HG03439 (cell line): Measurements from ENCODE around the gene PRKCH.

ENCODE experiments used
- ATAC-seq: cut with Tn5 transposase; IDR thresholded peaks from one replicate; pipeline ENCODE4 v1.9.1; 2021; ENCODE audit warnings: mild to moderate bottlenecking, moderate library complexity; ENCODE audit not compliant: unreplicated experiment

PRKCH gene

GRCh38 chr14:61360796-61361525 lies 39.6 kb downstream of the PRKCH start:
- ATAC-seq: no peak

GRCh38 chr14:61362072-61362750 lies 40.8 kb downstream of the PRKCH start:
- ATAC-seq: no peak

GRCh38 chr14:61364243-61364642 lies 42.9 kb downstream of the PRKCH start:
- ATAC-seq: no peak

- no peak for ATAC-seq
Observed at GRCh38 chr14:61365667-61366212, 44.4 kb downstream of the PRKCH start.

DNA sequence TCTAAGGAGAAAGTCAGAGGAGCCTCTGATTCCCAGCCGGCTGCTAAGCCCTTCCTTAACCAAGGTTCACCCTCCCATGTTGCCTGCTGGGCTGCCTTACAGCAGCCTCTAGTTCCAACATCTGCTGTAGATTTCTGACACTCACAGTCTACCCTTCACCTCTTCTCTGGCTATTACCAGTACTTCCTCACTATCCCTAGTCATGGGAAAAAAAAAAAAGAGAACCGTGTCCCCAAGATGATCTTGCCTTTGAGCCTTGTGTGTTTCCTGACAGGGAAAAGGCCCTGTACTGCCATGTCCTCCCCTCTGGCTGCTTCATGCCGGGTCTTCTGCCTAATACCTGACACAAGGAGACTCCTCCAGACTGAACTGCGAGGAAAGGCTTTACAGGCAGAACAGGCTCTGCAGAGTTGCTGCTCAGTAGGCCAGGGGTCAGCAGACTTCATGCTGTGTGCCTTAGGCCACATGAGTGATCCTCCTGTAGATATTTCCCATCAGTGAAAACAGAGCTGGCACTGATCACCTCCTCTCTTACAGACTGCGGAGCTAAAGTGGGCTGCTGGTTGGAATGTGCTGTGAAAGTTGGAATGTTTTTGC lies 46.8 kb downstream of the PRKCH start:
- ATAC-seq: no peak

GRCh38 chr14:61368781-61369453 lies 47.5 kb downstream of the PRKCH start:
- no peak for ATAC-seq

DNA sequence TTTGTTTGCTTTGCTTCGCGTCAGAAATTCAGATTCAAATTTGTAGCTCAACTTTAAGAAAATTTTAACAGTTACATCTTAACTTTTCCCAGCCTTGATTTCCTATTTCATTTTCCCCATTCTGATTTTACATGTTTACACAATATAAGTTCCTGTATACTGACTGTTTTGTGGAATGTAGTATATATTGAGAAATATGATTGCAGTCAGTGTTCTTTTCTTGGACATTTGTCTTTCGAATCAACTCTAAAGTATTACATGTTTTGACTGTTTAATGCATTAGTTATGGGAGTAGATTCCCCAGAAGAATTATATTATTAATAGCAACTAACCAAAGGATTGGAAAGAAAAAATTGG lies 48.1 kb downstream of the PRKCH start:
- no peak for ATAC-seq

DNA sequence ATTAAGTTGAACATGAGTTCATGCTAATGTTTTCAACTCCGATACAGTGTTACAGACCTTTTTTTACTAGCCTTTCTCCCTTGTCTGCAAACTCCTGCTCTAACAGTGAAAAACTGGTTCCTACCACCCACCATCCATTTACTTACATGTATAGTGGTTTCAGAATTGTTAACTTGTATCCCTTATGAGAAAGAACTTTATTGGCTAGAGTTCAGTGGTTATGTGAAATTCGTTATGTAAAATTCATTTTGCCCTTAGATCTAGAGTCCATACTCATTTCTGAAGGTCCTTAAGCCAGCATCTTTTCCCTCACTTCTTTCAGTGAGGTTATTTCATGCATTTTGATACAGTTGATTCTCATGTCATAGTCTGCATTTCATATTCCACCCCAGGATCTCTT lies 51.0 kb downstream of the PRKCH start:
- ATAC-seq: no peak

GRCh38 chr14:61372842-61373555 lies 51.6 kb downstream of the PRKCH start:
- ATAC-seq: no peak

GRCh38 chr14:61374284-61374683 lies 52.9 kb downstream of the PRKCH start:
- no peak for ATAC-seq

DNA sequence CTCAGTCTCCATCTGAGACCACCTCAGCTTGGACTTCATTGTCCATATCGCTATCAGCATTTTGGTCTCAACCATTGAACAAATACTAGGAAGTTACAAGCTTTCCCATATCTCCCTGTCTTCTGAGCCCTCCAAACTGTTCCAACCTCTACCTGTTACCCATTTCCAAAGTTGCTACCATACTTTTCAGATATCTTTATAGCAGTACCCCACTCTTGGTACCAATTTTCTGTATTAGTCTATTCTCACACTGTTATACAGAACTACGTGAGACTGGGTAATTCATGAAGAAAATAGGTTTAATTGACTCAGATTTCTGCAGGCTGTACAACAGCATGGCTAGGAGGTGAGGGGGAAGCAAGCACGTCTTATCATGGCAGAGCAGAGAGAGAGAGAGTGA lies 53.8 kb downstream of the PRKCH start:
- ATAC-seq: no peak

- ATAC-seq: no peak
Observed at GRCh38 chr14:61376314-61376713, 54.9 kb downstream of the PRKCH start.

DNA sequence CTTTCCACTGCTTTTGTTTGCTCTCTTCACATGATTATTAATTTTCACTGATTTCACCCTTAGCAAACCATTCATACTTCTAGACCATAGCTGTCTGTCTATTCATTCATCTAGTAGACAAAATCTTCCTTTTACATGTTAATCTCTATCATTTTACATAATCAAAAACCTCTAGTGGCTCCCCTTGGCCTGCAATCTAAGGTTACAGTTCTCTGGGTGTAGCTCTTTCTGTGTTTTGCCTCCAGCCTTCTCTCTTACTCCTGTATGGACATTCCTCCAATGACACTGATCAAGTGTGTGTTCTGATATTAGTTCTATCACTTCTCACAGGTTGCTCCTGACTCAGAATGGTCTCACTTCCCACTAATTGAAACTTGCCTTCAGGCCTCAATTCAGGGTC lies 56.4 kb downstream of the PRKCH start:
- ATAC-seq: no peak

GRCh38 chr14:61379639-61380184 lies 58.3 kb downstream of the PRKCH start:
- no peak for ATAC-seq

DNA sequence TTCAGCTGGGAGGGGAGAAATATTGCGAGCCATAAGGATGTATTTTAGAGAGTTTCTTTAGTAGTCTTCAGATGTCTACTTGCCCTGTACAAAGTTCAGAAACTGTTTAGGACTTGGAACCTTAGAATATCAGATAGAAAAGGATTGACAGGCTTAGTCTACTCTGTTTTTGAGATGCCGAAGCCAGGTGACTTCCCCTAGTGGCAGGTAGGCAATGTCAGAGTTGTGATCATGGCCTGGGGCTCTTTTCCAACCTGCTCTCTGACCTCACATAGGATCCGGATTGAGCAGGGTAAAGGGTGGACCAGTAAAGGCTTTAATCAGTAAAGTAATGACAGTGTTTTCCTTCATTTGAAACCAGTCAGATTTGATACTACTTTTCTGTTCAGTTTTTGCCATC lies 59.6 kb downstream of the PRKCH start:
- no peak for ATAC-seq

DNA sequence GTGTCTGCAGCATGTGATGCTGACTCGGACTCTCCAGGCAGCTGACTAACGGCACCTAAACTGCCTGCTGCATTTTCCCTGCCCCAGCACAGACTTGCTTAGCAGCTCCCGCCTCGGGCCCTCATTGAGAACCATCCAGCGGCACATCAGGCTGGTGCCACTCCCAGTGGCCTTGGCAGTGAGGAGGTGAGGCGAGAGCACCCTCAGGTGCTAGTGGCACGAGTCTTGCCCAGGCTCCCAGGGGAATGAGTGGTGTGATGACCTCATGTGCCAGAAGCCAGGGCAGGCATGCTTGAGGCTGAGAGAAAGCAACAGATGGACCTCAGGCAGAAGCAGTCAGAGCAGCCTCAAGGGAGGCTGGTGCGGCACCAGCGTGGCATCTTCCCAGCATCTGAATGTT lies 60.2 kb downstream of the PRKCH start:
- ATAC-seq: no peak

DNA sequence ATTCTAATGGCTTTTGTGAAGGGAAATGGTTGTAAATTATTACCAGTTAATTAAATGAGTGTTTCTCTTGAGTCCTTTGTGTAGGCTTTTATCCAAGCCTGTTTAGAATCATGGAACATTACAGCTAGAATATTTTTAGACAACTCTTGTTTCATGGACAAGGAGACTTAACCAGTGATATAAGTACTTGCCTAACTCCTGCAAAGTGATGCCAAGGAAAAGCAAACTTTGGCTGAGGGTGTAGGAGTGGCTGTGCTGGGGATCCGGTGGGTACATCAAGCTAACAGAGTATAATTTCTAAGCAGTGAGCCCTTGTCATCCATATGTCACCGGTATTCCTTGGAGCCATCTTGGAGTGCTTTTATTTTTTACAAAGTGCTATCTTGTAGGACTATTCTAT lies 61.5 kb downstream of the PRKCH start:
- ATAC-seq: no peak

GRCh38 chr14:61385002-61385685 lies 63.8 kb downstream of the PRKCH start:
- no peak for ATAC-seq

- no peak for ATAC-seq
Observed at GRCh38 chr14:61386173-61386772, 64.9 kb downstream of the PRKCH start.

- no peak for ATAC-seq
Observed at GRCh38 chr14:61387076-61387475, 65.7 kb downstream of the PRKCH start.
